ENCODE results near the gene TMEM151A.

TMEM151A gene

GRCh38 chr11:66290330-66290621 lies 1.4 kb upstream of the TMEM151A start:
- CTCF ChIA-PET, result interaction anchor here (1.0 to 10.6 kb wide), 4 partner anchors 22 to 268 kb away, joined by 3 to 109 read pairs (median 8); partner anchors contain the start of gene RIN1
- no peak for DNase-seq (ENCODE audit: low read depth, low spot score)
- POLR2A ChIA-PET, result interaction anchor here (2.9 kb wide), 1 partner anchor 22 kb away, joined by 21 read pairs; no protein-coding TSS in a partner anchor
- TF ChIP-seq CTCF (IDR thresholded peaks at IDR 0.05; ENCODE audit: insufficient read depth, low read length, missing control alignments), result no peak
- peak overlapping the region; percentile 81 for H3K4me3 ChIP-seq (ENCODE audit: low read depth, low read length)

GRCh38 chr11:66291303-66291705 lies 390 bp upstream of the TMEM151A start:
- TF ChIP-seq CTCF (IDR thresholded peaks at IDR 0.05; ENCODE audit: insufficient read depth, low read length, missing control alignments), result no peak
- H3K4me3 ChIP-seq (ENCODE audit: low read depth, low read length), result no peak overlapping the region
- ChIA-PET POLR2A (interaction anchor here (0.6 to 1.0 kb wide), 3 partner anchors 22 to 131 kb away, joined by 3 read pairs; partner anchors contain the start of gene CD248), CTCF (interaction anchor here (0.7 to 10.6 kb wide), 8 partner anchors 21 to 269 kb away, joined by 3 to 109 read pairs (median 4); partner anchors contain the start of gene RIN1)
- no peak for DNase-seq (ENCODE audit: low read depth, low spot score)

GRCh38 chr11:66292543-66293332 lies 1.0 kb downstream of the TMEM151A start:
- ChIA-PET CTCF (no interaction called here), POLR2A (no interaction called here)
- DNase-seq (ENCODE audit: low read depth, low spot score), result no peak
- H3K4me3 ChIP-seq (ENCODE audit: low read depth, low read length), result no peak overlapping the region
- no peak for TF ChIP-seq CTCF (IDR thresholded peaks at IDR 0.05; ENCODE audit: insufficient read depth, low read length, missing control alignments)

GRCh38 chr11:66293352-66293751 lies 1.7 kb downstream of the TMEM151A start:
- CTCF ChIA-PET, result interaction anchor here (1.3 kb wide), 1 partner anchor 11 kb away, joined by 4 read pairs; no protein-coding TSS in a partner anchor
- POLR2A ChIA-PET, result no interaction called here
- H3K4me3 ChIP-seq (ENCODE audit: low read depth, low read length), result no peak overlapping the region
- DNase-seq (ENCODE audit: low read depth, low spot score), result no peak
- no peak for TF ChIP-seq CTCF (IDR thresholded peaks at IDR 0.05; ENCODE audit: insufficient read depth, low read length, missing control alignments)

GRCh38 chr11:66293777-66294625 lies 2.3 kb downstream of the TMEM151A start:
- DNase-seq (ENCODE audit: low read depth, low spot score), result no peak
- TF ChIP-seq CTCF (IDR thresholded peaks at IDR 0.05; ENCODE audit: insufficient read depth, low read length, missing control alignments), result no peak
- POLR2A ChIA-PET, result no interaction called here
- no peak overlapping the region for H3K4me3 ChIP-seq (ENCODE audit: low read depth, low read length)
- CTCF ChIA-PET, result interaction anchor here (1.3 to 1.6 kb wide), 2 partner anchors 12 to 17 kb away, joined by 3 to 4 read pairs; no protein-coding TSS in a partner anchor
